ENCODE data around the gene RBM33.
"Not testable (repeated sequence)": the region's sequence is repeated elsewhere in the genome, so short reads cannot be mapped to it uniquely, and the experiment has no call there.

RBM33 gene

GRCh38 chr7:155663937-155664336 lies 19.5 kb downstream of the RBM33 start:
- DNase-seq, result no peak

- DNase-seq, result no peak
Measured at GRCh38 chr7:155665079-155665956, 20.9 kb downstream of the RBM33 start.

GRCh38 chr7:155665957-155666287 lies 21.5 kb downstream of the RBM33 start:
- no peak for DNase-seq

- no peak for DNase-seq
Measured at GRCh38 chr7:155667241-155667829, 22.9 kb downstream of the RBM33 start.

GRCh38 chr7:155669717-155670505 lies 25.4 kb downstream of the RBM33 start:
- DNase-seq, result no peak

- no peak for DNase-seq
Measured at GRCh38 chr7:155670521-155670920, 26.1 kb downstream of the RBM33 start.

GRCh38 chr7:155674556-155674955 lies 30.1 kb downstream of the RBM33 start:
- no peak for DNase-seq

- DNase-seq, result no peak
Measured at GRCh38 chr7:155676052-155676451, 31.6 kb downstream of the RBM33 start.

GRCh38 chr7:155677688-155678087 lies 33.2 kb downstream of the RBM33 start:
- no peak for DNase-seq

GRCh38 chr7:155680124-155680523 lies 35.7 kb downstream of the RBM33 start:
- no peak for DNase-seq

- no peak for DNase-seq
Measured at GRCh38 chr7:155680864-155681263, 36.4 kb downstream of the RBM33 start.

- no peak for DNase-seq
Measured at GRCh38 chr7:155681663-155682062, 37.2 kb downstream of the RBM33 start.

GRCh38 chr7:155682484-155682883 lies 38.0 kb downstream of the RBM33 start:
- no peak for DNase-seq

GRCh38 chr7:155683098-155683497 lies 38.6 kb downstream of the RBM33 start:
- DNase-seq, result no peak

- DNase-seq, result no peak
Measured at GRCh38 chr7:155683714-155684113, 39.3 kb downstream of the RBM33 start.

- no peak for DNase-seq
Measured at GRCh38 chr7:155684543-155684942, 40.1 kb downstream of the RBM33 start.

- DNase-seq, result no peak
Measured at GRCh38 chr7:155685070-155685790, 40.8 kb downstream of the RBM33 start.

- no peak for DNase-seq
Measured at GRCh38 chr7:155685791-155686160, 41.3 kb downstream of the RBM33 start.

GRCh38 chr7:155686620-155687324 lies 42.3 kb downstream of the RBM33 start:
- not testable (repeated sequence) for DNase-seq

- DNase-seq, result not testable (repeated sequence)
Measured at GRCh38 chr7:155688237-155688636, 43.8 kb downstream of the RBM33 start.

GRCh38 chr7:155690655-155691054 lies 46.2 kb downstream of the RBM33 start:
- not testable (repeated sequence) for DNase-seq

- DNase-seq, result no peak
Measured at GRCh38 chr7:155692317-155692716, 47.9 kb downstream of the RBM33 start.
